ENCODE measurements around the gene PRODH2. TPM values are rescaled to one million over a fixed set of nuclear protein-coding genes. Genes with fewer than 3 reads are reported as not detected.

The PRODH2 gene
- total and polyA plus RNA-seq, 2 donors = 0.19 to 0.23 TPM

GRCh38 chr19:35756377-35757230 lies 56.0 kb downstream of the PRODH2 start, which contains the start of gene HSPB6:
Gene HSPB6, minus strand, starts transcription at chr19:35757029. Its CDS starts 21 bp downstream, at chr19:35757008.
- Histone ChIP-seq H3K27me3 (ENCODE audit: control insufficient read depth in 2 of 2, insufficient read depth in 1 of 2, low read length in 1 of 2) (peaks cover 20 to 29% of the 10 kb centered on the region in 2 donors), H3K9me3 (ENCODE audit: control insufficient read depth in 2 of 2, insufficient read depth in 1 of 2, low read length in 1 of 2) (peaks cover 0 to 10% of the 10 kb centered on the region in 2 donors), H3K4me1 (ENCODE audit: control insufficient read depth in 2 of 2, insufficient read depth in 2 of 2, low read length in 2 of 2) (peaks cover 27 to 35% of the 10 kb centered on the region in 2 donors), H3K36me3 (ENCODE audit: control insufficient read depth in 2 of 2, insufficient read depth in 2 of 2, low read length in 1 of 2) (peaks cover 14 to 35% of the 10 kb centered on the region in 2 donors), H3K27ac (ENCODE audit: low read depth in 1 of 2, low read length in 1 of 2) (peak within 1 kb of the TSS; percentile 44 to 77), H3K4me3 (ENCODE audit: low read length in 2 of 2) (peak within 1 kb of the TSS; percentile 100)
- 11% methylated on average over 52 of the region's 52 CpGs for WGBS
- no peak for DNase-seq (ENCODE audit: low read depth in 6 of 9, low spot score in 9 of 9)

GRCh38 chr19:35755550-35756376 lies 56.9 kb downstream of the PRODH2 start:
- 33% methylated on average over 74 of the region's 74 CpGs for WGBS
- peaks cover 20 to 29% of the 10 kb centered on the region in 2 donors for H3K27me3 ChIP-seq (ENCODE audit: control insufficient read depth in 2 of 2, insufficient read depth in 1 of 2, low read length in 1 of 2)
- H3K36me3 ChIP-seq (ENCODE audit: control insufficient read depth in 2 of 2, insufficient read depth in 2 of 2, low read length in 1 of 2) = peaks cover 10 to 30% of the 10 kb centered on the region in 2 donors
- peak in 2 of 9 donors; percentile 33 to 55 for DNase-seq (ENCODE audit: low read depth in 6 of 9, low spot score in 9 of 9)
- peaks cover 27 to 35% of the 10 kb centered on the region in 2 donors for H3K4me1 ChIP-seq (ENCODE audit: control insufficient read depth in 2 of 2, insufficient read depth in 2 of 2, low read length in 2 of 2)
- H3K9me3 ChIP-seq (ENCODE audit: control insufficient read depth in 2 of 2, insufficient read depth in 1 of 2, low read length in 1 of 2) = peaks cover 0 to 10% of the 10 kb centered on the region in 2 donors
- no peak overlapping the region for H3K4me3 ChIP-seq (ENCODE audit: low read length in 2 of 2)
- peak overlapping the region in 1 of 2 donors; percentile 44 for H3K27ac ChIP-seq (ENCODE audit: low read depth in 1 of 2, low read length in 1 of 2)

- Histone ChIP-seq H3K27me3 (ENCODE audit: control insufficient read depth in 2 of 2, insufficient read depth in 1 of 2, low read length in 1 of 2) (peaks cover 20 to 29% of the 10 kb centered on the region in 2 donors), H3K36me3 (ENCODE audit: control insufficient read depth in 2 of 2, insufficient read depth in 2 of 2, low read length in 1 of 2) (peaks cover 8 to 29% of the 10 kb centered on the region in 2 donors), H3K4me1 (ENCODE audit: control insufficient read depth in 2 of 2, insufficient read depth in 2 of 2, low read length in 2 of 2) (peaks cover 25 to 35% of the 10 kb centered on the region in 2 donors), H3K4me3 (ENCODE audit: low read length in 2 of 2) (no peak overlapping the region), H3K9me3 (ENCODE audit: control insufficient read depth in 2 of 2, insufficient read depth in 1 of 2, low read length in 1 of 2) (peaks cover 0 to 10% of the 10 kb centered on the region in 2 donors), H3K27ac (ENCODE audit: low read depth in 1 of 2, low read length in 1 of 2) (no peak overlapping the region)
- 78% methylated on average over 17 of the region's 17 CpGs for WGBS
- no peak for DNase-seq (ENCODE audit: low read depth in 6 of 9, low spot score in 9 of 9)
Measured at GRCh38 chr19:35755131-35755549, 57.5 kb downstream of the PRODH2 start.

- Histone ChIP-seq H3K9me3 (ENCODE audit: control insufficient read depth in 2 of 2, insufficient read depth in 1 of 2, low read length in 1 of 2) (peaks cover 0 to 10% of the 10 kb centered on the region in 2 donors), H3K27me3 (ENCODE audit: control insufficient read depth in 2 of 2, insufficient read depth in 1 of 2, low read length in 1 of 2) (peaks cover 20 to 29% of the 10 kb centered on the region in 2 donors), H3K27ac (ENCODE audit: low read depth in 1 of 2, low read length in 1 of 2) (no peak overlapping the region), H3K4me3 (ENCODE audit: low read length in 2 of 2) (no peak overlapping the region), H3K4me1 (ENCODE audit: control insufficient read depth in 2 of 2, insufficient read depth in 2 of 2, low read length in 2 of 2) (peaks cover 25 to 33% of the 10 kb centered on the region in 2 donors), H3K36me3 (ENCODE audit: control insufficient read depth in 2 of 2, insufficient read depth in 2 of 2, low read length in 1 of 2) (peaks cover 8 to 29% of the 10 kb centered on the region in 2 donors)
- WGBS = 96% methylated on average over 13 of the region's 13 CpGs
- DNase-seq (ENCODE audit: low read depth in 6 of 9, low spot score in 9 of 9) = no peak
Measured at GRCh38 chr19:35754370-35755130, 58.1 kb downstream of the PRODH2 start.

GRCh38 chr19:35753634-35754369 lies 58.8 kb downstream of the PRODH2 start:
- DNase-seq (ENCODE audit: low read depth in 6 of 9, low spot score in 9 of 9) = no peak
- peaks cover 8 to 24% of the 10 kb centered on the region in 2 donors for H3K36me3 ChIP-seq (ENCODE audit: control insufficient read depth in 2 of 2, insufficient read depth in 2 of 2, low read length in 1 of 2)
- H3K27me3 ChIP-seq (ENCODE audit: control insufficient read depth in 2 of 2, insufficient read depth in 1 of 2, low read length in 1 of 2) = peaks cover 20 to 29% of the 10 kb centered on the region in 2 donors
- 98% methylated on average over 20 of the region's 20 CpGs for WGBS
- H3K27ac ChIP-seq (ENCODE audit: low read depth in 1 of 2, low read length in 1 of 2) = no peak overlapping the region
- no peak overlapping the region for H3K4me3 ChIP-seq (ENCODE audit: low read length in 2 of 2)
- H3K9me3 ChIP-seq (ENCODE audit: control insufficient read depth in 2 of 2, insufficient read depth in 1 of 2, low read length in 1 of 2) = peaks cover 0 to 10% of the 10 kb centered on the region in 2 donors
- H3K4me1 ChIP-seq (ENCODE audit: control insufficient read depth in 2 of 2, insufficient read depth in 2 of 2, low read length in 2 of 2) = peaks cover 23 to 34% of the 10 kb centered on the region in 2 donors

- WGBS = 98% methylated on average over 20 of the region's 20 CpGs
- Histone ChIP-seq H3K36me3 (ENCODE audit: control insufficient read depth in 2 of 2, insufficient read depth in 2 of 2, low read length in 1 of 2) (peaks cover 8 to 24% of the 10 kb centered on the region in 2 donors), H3K4me3 (ENCODE audit: low read length in 2 of 2) (no peak overlapping the region), H3K27ac (ENCODE audit: low read depth in 1 of 2, low read length in 1 of 2) (no peak overlapping the region), H3K9me3 (ENCODE audit: control insufficient read depth in 2 of 2, insufficient read depth in 1 of 2, low read length in 1 of 2) (peaks cover 0 to 10% of the 10 kb centered on the region in 2 donors), H3K27me3 (ENCODE audit: control insufficient read depth in 2 of 2, insufficient read depth in 1 of 2, low read length in 1 of 2) (peaks cover 20 to 29% of the 10 kb centered on the region in 2 donors), H3K4me1 (ENCODE audit: control insufficient read depth in 2 of 2, insufficient read depth in 2 of 2, low read length in 2 of 2) (peaks cover 18 to 34% of the 10 kb centered on the region in 2 donors)
- no peak for DNase-seq (ENCODE audit: low read depth in 6 of 9, low spot score in 9 of 9)
Measured at GRCh38 chr19:35752746-35753350, 59.8 kb downstream of the PRODH2 start.

GRCh38 chr19:35751839-35752745 lies 60.6 kb downstream of the PRODH2 start:
- WGBS = 97% methylated on average over 14 of the region's 14 CpGs
- Histone ChIP-seq H3K27me3 (ENCODE audit: control insufficient read depth in 2 of 2, insufficient read depth in 1 of 2, low read length in 1 of 2) (peaks cover 17 to 24% of the 10 kb centered on the region in 2 donors), H3K27ac (ENCODE audit: low read depth in 1 of 2, low read length in 1 of 2) (no peak overlapping the region), H3K9me3 (ENCODE audit: control insufficient read depth in 2 of 2, insufficient read depth in 1 of 2, low read length in 1 of 2) (peaks cover 0 to 7% of the 10 kb centered on the region in 2 donors), H3K4me1 (ENCODE audit: control insufficient read depth in 2 of 2, insufficient read depth in 2 of 2, low read length in 2 of 2) (peaks cover 14 to 32% of the 10 kb centered on the region in 2 donors), H3K36me3 (ENCODE audit: control insufficient read depth in 2 of 2, insufficient read depth in 2 of 2, low read length in 1 of 2) (peaks cover 8 to 24% of the 10 kb centered on the region in 2 donors), H3K4me3 (ENCODE audit: low read length in 2 of 2) (no peak overlapping the region)
- no peak for DNase-seq (ENCODE audit: low read depth in 6 of 9, low spot score in 9 of 9)

Measured in thymus (tissue), 11 donors.